ENCODE measurements around the gene WBP2. TPM values are rescaled to one million over a fixed set of nuclear protein-coding genes. Genes with fewer than 3 reads are reported as not detected.

WBP2 gene
- total and polyA plus RNA-seq, 2 of the 13 experiments (the other 11 are each of a cell fraction or from before 2014, with no cell fraction given), result 29.2 to 29.5 TPM

- peak; percentile 31; the same call in 1 of the 2 replicates for TF ChIP-seq ZBTB4 (CRISPR knock-in tag; IDR thresholded peaks at IDR 0.05; ENCODE audit: borderline replicate concordance)
- TF ChIP-seq SP4 (CRISPR knock-in tag; IDR thresholded peaks at IDR 0.05), result no peak; the same call in 1 of the 2 replicates
- TF ChIP-seq LRRFIP1 (CRISPR knock-in tag; conservative IDR thresholded peaks at IDR 0.05), result peak; percentile 48; the same call in 1 of the 2 replicates
- TF ChIP-seq ZNF772 (CRISPR knock-in tag; IDR thresholded peaks at IDR 0.05), result peak; percentile 57; the same call in 1 of the 2 replicates
- TF ChIP-seq ZNF276 (CRISPR knock-in tag; IDR thresholded peaks at IDR 0.05; ENCODE audit: low read depth), result peak; percentile 85; the same call in 1 of the 2 replicates
- peak; percentile 67 for TF ChIP-seq PATZ1 (CRISPR knock-in tag; IDR thresholded peaks at IDR 0.05)
- no peak for TF ChIP-seq EEA1 (CRISPR knock-in tag; IDR thresholded peaks at IDR 0.05; ENCODE audit: borderline replicate concordance)
- peak; percentile 45 to 99; a peak in 3 of 4 replicates for TF ChIP-seq ATF4 (CRISPR knock-in tag; IDR thresholded peaks at IDR 0.05)
- no peak for TF ChIP-seq PTBP1 (IDR thresholded peaks at IDR 0.05; ENCODE audit: low read depth, low read length, poor library complexity, severe bottlenecking)
- peak; percentile 73 for TF ChIP-seq RXRB (CRISPR knock-in tag; IDR thresholded peaks at IDR 0.05; ENCODE audit: borderline replicate concordance)
- peak; percentile 96 for TF ChIP-seq FOXP4 (CRISPR knock-in tag; IDR thresholded peaks at IDR 0.05)
- no peak for TF ChIP-seq BATF2 (CRISPR knock-in tag; IDR thresholded peaks at IDR 0.05)
Measured at GRCh38 chr17:75869282-75870141, 14.4 kb upstream of the WBP2 start (continued).

Measured in HepG2 (cell line).